H1 (cell line): Measurements from ENCODE around the gene SHANK1. TPM values are rescaled to one million over a fixed set of nuclear protein-coding genes. Genes with fewer than 3 reads are reported as not detected.
A peak's percentile ranks its signal among the peaks of the same experiment; 100 is the strongest.

Experiments used
- CTCF ChIA-PET: fragments of 300-600 bp; sonication (Branson Sonifier 250); formaldehyde crosslinking; loops from one replicate; lab custom pipeline; 2021; ENCODE audit not compliant: partially characterized antibody; lab: Charles Lee
- POLR2A ChIA-PET: fragments of 300-600 bp; sonication (Branson Sonifier 250); formaldehyde crosslinking; loops from one replicate; lab custom pipeline; 2021; ENCODE audit warnings: inconsistent platforms; ENCODE audit not compliant: partially characterized antibody; lab: Charles Lee
- DNase-seq, 2 experiments: peaks; one replicate each; pipeline versions ENCODE4 v3.0.0 to v3.0.0-alpha.2; 2010 to 2022; ENCODE audit warnings: low spot score in 2 of 2, low read depth in 1 of 2, mixed read lengths in 1 of 2
- FAIRE-seq: peaks from 2 replicates; lab custom pipeline; 2011; peaks lifted over from hg19 to GRCh38; lab: Jason Lieb, UNC
- H2AFZ ChIP-seq: 2 replicates; pipeline ENCODE4 v1.8.1; 2012; ENCODE audit warnings: low read length, inconsistent platforms
- H2AK5ac ChIP-seq: 2 replicates; pipeline ENCODE4 v1.6.1; 2013; ENCODE audit warnings: low read depth, low read length
- H2BK120ac ChIP-seq: replicated peaks from 2 replicates; pipeline ENCODE3; 2013; ENCODE audit warnings: low read depth, low read length, inconsistent platforms
- H2BK12ac ChIP-seq: 2 replicates; pipeline ENCODE4 v1.6.1; 2013; ENCODE audit warnings: low read depth, low read length
- H2BK15ac ChIP-seq: 2 replicates; pipeline ENCODE4 v1.6.1; 2013; ENCODE audit warnings: low read length
- H2BK20ac ChIP-seq: 2 replicates; pipeline ENCODE4 v1.6.1; 2013; ENCODE audit warnings: low read length
- H2BK5ac ChIP-seq: 2 replicates; pipeline ENCODE4 v1.6.1; 2013; ENCODE audit warnings: low read depth, low read length
- H3K14ac ChIP-seq: 2 replicates; pipeline ENCODE4 v1.6.1; 2013; ENCODE audit warnings: inconsistent platforms; ENCODE audit not compliant: insufficient read length
- H3K18ac ChIP-seq: 2 replicates; pipeline ENCODE4 v1.6.1; 2013; ENCODE audit warnings: low read length; ENCODE audit errors: extremely low read depth
- H3K23ac ChIP-seq: 2 replicates; pipeline ENCODE4 v1.6.1; 2013; ENCODE audit warnings: inconsistent platforms; ENCODE audit not compliant: insufficient read length
- H3K23me2 ChIP-seq: 2 replicates; pipeline ENCODE4 v1.6.1; 2013; ENCODE audit warnings: low read depth, low read length
- H3K27ac ChIP-seq: 2 replicates; pipeline ENCODE4 v1.6.1; 2011; ENCODE audit warnings: low read depth, low read length, inconsistent platforms
- H3K27me3 ChIP-seq, 4 experiments: replicated peaks in 1 of 4; 1 replicate in 1 of 4; 2 replicates in 3 of 4; pipeline versions ENCODE4 v1.6.1 to v1.8.1; 2011 to 2013; ENCODE audit warnings: low read length in 3 of 4, mild to moderate bottlenecking in 3 of 4, inconsistent platforms in 2 of 4, mixed read lengths in 2 of 4, moderate library complexity in 1 of 4; ENCODE audit not compliant: control insufficient read depth in 3 of 4, insufficient read depth in 3 of 4; ENCODE audit errors: extremely low read depth in 1 of 4
- H3K36me3 ChIP-seq, 4 experiments: 2 replicates each; pipeline versions ENCODE4 v1.6.1 to v1.8.1; 2011 to 2013; ENCODE audit warnings: mild to moderate bottlenecking in 4 of 4, low read length in 3 of 4, moderate library complexity in 2 of 4, control low read depth in 1 of 4, inconsistent platforms in 1 of 4; ENCODE audit not compliant: insufficient read depth in 4 of 4, control insufficient read depth in 2 of 4
- H3K4ac ChIP-seq: replicated peaks from 2 replicates; pipeline ENCODE3; 2013; ENCODE audit warnings: low read length, low read depth, mixed read lengths, inconsistent platforms; ENCODE audit not compliant: insufficient read length
- H3K4me1 ChIP-seq, 4 experiments: replicated peaks in 1 of 4; 1 replicate in 1 of 4; 2 replicates in 3 of 4; pipeline versions ENCODE4 v1.6.1 to v1.8.1; 2011 to 2013; ENCODE audit warnings: low read length in 3 of 4, inconsistent platforms in 2 of 4, mixed read lengths in 1 of 4; ENCODE audit not compliant: insufficient read depth in 4 of 4, control insufficient read depth in 3 of 4
- H3K4me2 ChIP-seq, 2 experiments: 2 replicates each; pipeline versions ENCODE4 v1.6.1 to v1.8.1; 2011 to 2013; ENCODE audit warnings: low read depth in 2 of 2, low read length in 2 of 2, control low read depth in 1 of 2, inconsistent platforms in 1 of 2, mild to moderate bottlenecking in 1 of 2; ENCODE audit not compliant: insufficient read depth in 1 of 2
- H3K4me3 ChIP-seq, 4 experiments: fragments of 200-600, 300-600 bp in 1 of 4; sonication (generic), shearing (Covaris generic), sonication (Bioruptor Twin) in 1 of 4; 2 replicates each; pipeline versions ENCODE4 v1.5.1 to v1.8.1; 2011 to 2016; ENCODE audit warnings: low read length in 4 of 4, low read depth in 3 of 4, control low read depth in 2 of 4, inconsistent platforms in 2 of 4, mild to moderate bottlenecking in 2 of 4, mixed read lengths in 1 of 4, moderate library complexity in 1 of 4; ENCODE audit not compliant: insufficient read depth in 2 of 4; ENCODE audit errors: extremely low read depth in 1 of 4
- H3K56ac ChIP-seq: replicated peaks from 2 replicates; pipeline ENCODE3; 2013; ENCODE audit warnings: low read depth, mild to moderate bottlenecking, mixed read lengths, low read length, inconsistent platforms; ENCODE audit not compliant: insufficient read length
- H3K79me1 ChIP-seq: 2 replicates; pipeline ENCODE4 v1.6.1; 2013; ENCODE audit warnings: low read depth, low read length, control low read depth
- H3K79me2 ChIP-seq, 2 experiments: 2 replicates each; pipeline versions ENCODE4 v1.6.1 to v1.8.1; 2012 to 2013; ENCODE audit warnings: low read length in 2 of 2, mild to moderate bottlenecking in 2 of 2, inconsistent platforms in 1 of 2; ENCODE audit not compliant: insufficient read depth in 2 of 2, control insufficient read depth in 1 of 2
- H3K9ac ChIP-seq, 4 experiments: replicated peaks in 1 of 4; 1 replicate in 1 of 4; 2 replicates in 3 of 4; pipeline versions ENCODE4 v1.6.1 to v1.8.1; 2011 to 2013; ENCODE audit warnings: low read depth in 3 of 4, low read length in 3 of 4, control low read depth in 2 of 4, mild to moderate bottlenecking in 2 of 4, moderate library complexity in 2 of 4, inconsistent platforms in 1 of 4; ENCODE audit errors: extremely low read depth in 1 of 4
- H3K9me3 ChIP-seq, 2 experiments: 2 replicates each; pipeline versions ENCODE4 v1.6.1 to v1.8.1; 2012 to 2013; ENCODE audit warnings: mild to moderate bottlenecking in 2 of 2, moderate library complexity in 2 of 2, control low read depth in 1 of 2, inconsistent platforms in 1 of 2, low read depth in 1 of 2, low read length in 1 of 2, mixed read lengths in 1 of 2; ENCODE audit not compliant: insufficient read depth in 2 of 2
- H4K20me1 ChIP-seq, 2 experiments: replicated peaks in 1 of 2; 2 replicates each; pipeline versions ENCODE3 to v1.8.1; 2011 to 2013; ENCODE audit warnings: inconsistent platforms in 2 of 2, low read length in 2 of 2, mild to moderate bottlenecking in 1 of 2; ENCODE audit not compliant: insufficient read depth in 2 of 2, control insufficient read depth in 1 of 2
- H4K5ac ChIP-seq: 2 replicates; pipeline ENCODE4 v1.6.1; 2013; ENCODE audit warnings: low read length, low read depth, mixed read lengths, inconsistent platforms; ENCODE audit not compliant: insufficient read length
- H4K8ac ChIP-seq: 2 replicates; pipeline ENCODE4 v1.8.0; 2013; ENCODE audit warnings: mild to moderate bottlenecking, moderate library complexity, low read length, inconsistent platforms; ENCODE audit not compliant: insufficient read depth; ENCODE audit errors: extremely low read depth
- H4K91ac ChIP-seq: replicated peaks from 2 replicates; pipeline ENCODE3; 2013; ENCODE audit warnings: low read length, mixed read lengths, inconsistent platforms; ENCODE audit not compliant: insufficient read length
- BRCA1 ChIP-seq: IDR thresholded peaks from 2 replicates; pipeline ENCODE4 v1.6.1; 2012; ENCODE audit warnings: low read depth, low read length, improper control_type of control experiment
- CREB1 ChIP-seq: IDR thresholded peaks from 2 replicates; pipeline ENCODE4 v1.6.1; 2012; ENCODE audit warnings: inconsistent platforms
- KDM1A ChIP-seq: fragments of 200-600, 300-600 bp; sonication (generic); IDR thresholded peaks from 2 replicates; pipeline ENCODE4 v1.7.1; 2016; ENCODE audit warnings: mild to moderate bottlenecking, low read length, borderline replicate concordance
- KDM4A ChIP-seq: IDR thresholded peaks from one replicate; pipeline ENCODE4 v1.7.1; 2012; ENCODE audit warnings: low read depth, mild to moderate bottlenecking, moderate library complexity, low read length, inconsistent platforms; ENCODE audit not compliant: severe bottlenecking
- MAX ChIP-seq: IDR thresholded peaks from 2 replicates; pipeline ENCODE4 v1.6.1; 2012; ENCODE audit warnings: inconsistent platforms
- PHF8 ChIP-seq: fragments of 200-600 bp; sonication (generic); conservative IDR thresholded peaks from 2 replicates; pipeline ENCODE4 v1.7.1; 2012; ENCODE audit warnings: low read depth, mild to moderate bottlenecking, inconsistent platforms, low read length, moderate library complexity
- SIN3A ChIP-seq, 2 experiments: IDR thresholded peaks in 1 of 2; conservative IDR thresholded peaks in 1 of 2; 2 replicates each; pipeline ENCODE4 v1.6.1; 2011 to 2012; ENCODE audit warnings: low read length in 2 of 2, improper control_type of control experiment in 1 of 2, low read depth in 1 of 2, mild to moderate bottlenecking in 1 of 2
- WGBS, 2 experiments: shearing (Covaris generic) in 1 of 2; methylation state at CpG; one replicate each; pipeline versions ENCODE4 v1.1.6 to v1.1.7; 2013 to 2015; ENCODE audit warnings: low lambda C conversion rate in 2 of 2, mixed read lengths in 2 of 2, inconsistent platforms in 1 of 2, low coverage in 1 of 2, missing lambda C conversion rate in 1 of 2; ENCODE audit not compliant: insufficient replicate concordance in 2 of 2, insufficient coverage in 1 of 2, insufficient read length in 1 of 2; ENCODE audit errors: extremely low coverage in 1 of 2, missing lambda C conversion rate in 1 of 2; 5-methylcytosine and 5-hydroxymethylcytosine counted together
- polyA plus RNA-seq, 7 experiments: library from polyadenylated mRNA; depleted of rRNA in 3 of 7; stranded (reverse) in 5 of 7; unstranded in 2 of 7; fragments of >200 nt in 5 of 7; fragments of 200-250 nt in 2 of 7; gene quantifications; 1 replicate in 5 of 7; 2 replicates in 1 of 7; 4 replicates in 1 of 7; pipeline versions ENCODE4 v1.2.1 to v1.2.3, GENCODE V29; 2011 to 2013; ENCODE audit warnings: missing spikeins in 2 of 7, mixed read lengths in 2 of 7
- total RNA-seq: library from RNA; stranded (reverse); fragmentation: NEBNext Ultra II Directional; extraction: Animal tissue kit (Norgen Biotek cat#: 25700); gene quantifications from 2 replicates; pipeline ENCODE4 v1.2.1, GENCODE V29; 2021

SHANK1 gene
- total and polyA plus RNA-seq, 2 of the 8 experiments (the other 6 are each of a cell fraction or from before 2014, with no cell fraction given): 1.1 to 3.7 TPM

- Histone ChIP-seq H2BK20ac (peak overlapping the region; percentile 72; the same call in 1 of the 2 replicates), H3K23me2 (peaks cover 17% of the 10 kb centered on the region), H3K4me1 (peaks cover 0 to 24% (median 21%) of the 10 kb centered on the region in 4 experiments; a peak in 6 of 7 replicates), H2BK5ac (peak overlapping the region; percentile 44; the same call in 1 of the 2 replicates), H2BK120ac (no peak overlapping the region), H2AFZ (no peak overlapping the region), H3K14ac (no peak overlapping the region), H3K79me2 (no peaks in the 10 kb centered on the region), H3K4me3 (peak overlapping the region; percentile 43 to 60 (median 48)), H2BK15ac (no peak overlapping the region), H3K23ac (no peak overlapping the region), H3K56ac (no peak overlapping the region), H3K9ac (no peak overlapping the region; a peak in 1 of 7 replicates), H2BK12ac (peak overlapping the region; percentile 71; the same call in 1 of the 2 replicates), H3K4ac (no peak overlapping the region), H3K79me1 (no peaks in the 10 kb centered on the region), H3K18ac (peak overlapping the region; percentile 78), H3K27me3 (peaks cover 9 to 77% (median 70%) of the 10 kb centered on the region in 4 experiments), H4K91ac (peak overlapping the region; percentile 54), H3K4me2 (peak overlapping the region; percentile 86 to 98), H3K9me3 (no peaks in the 10 kb centered on the region), H4K20me1 (peaks cover 0 to 26% of the 10 kb centered on the region in 2 experiments), H4K5ac (no peak overlapping the region), H3K27ac (no peak overlapping the region), H4K8ac (peak overlapping the region; percentile 57), H3K36me3 (no peaks in the 10 kb centered on the region), H2AK5ac (peak overlapping the region; percentile 53; the same call in 1 of the 2 replicates)
- CTCF ChIA-PET: interaction anchor here (0.6 to 1.7 kb wide), 7 partner anchors 9 to 1198 kb away, joined by 3 to 11 read pairs (median 4); no protein-coding TSS in a partner anchor
- TF ChIP-seq CREB1 (no peak), PHF8 (0 out of 2 replicates have a peak, but pooled peaks have one; percentile 30), BRCA1 (no peak), KDM1A (peak; percentile 76; the same call in 1 of the 2 replicates), MAX (peak; percentile 70), SIN3A (conservative IDR thresholded peaks at IDR 0.05 in 1 of 2, IDR thresholded peaks at IDR 0.05 in 1 of 2; ENCODE audit: low read depth in 1 of 2, low read length in 2 of 2) (0 out of 4 replicates have a peak, but pooled peaks of 1 of the 2 experiments have one; percentile 40), KDM4A (peak; percentile 37)
- POLR2A ChIA-PET: interaction anchor here (0.5 to 1.6 kb wide), 5 partner anchors 9 to 86 kb away, joined by 3 to 5 read pairs (median 4); no protein-coding TSS in a partner anchor
- DNase-seq: peak in 1 of 2 experiments; percentile 82
- FAIRE-seq: no peak
- WGBS, 2 experiments: 6% methylated on average over 24 of the region's 81 CpGs; no CpG with 5 or more reads in 1 of the 2 experiments
These were observed 24.1 kb downstream of the SHANK1 start for GRCh38 chr19:50695251-50696093.
